GM18873 (cell line): ENCODE results near the gene AWAT1.
"Not testable (repeated sequence)": the region's sequence is repeated elsewhere in the genome, so short reads cannot be mapped to it uniquely, and the experiment has no call there.

Source experiments
- ATAC-seq: cut with Tn5 transposase; IDR thresholded peaks from one replicate; pipeline ENCODE4 v1.9.1; 2021; ENCODE audit warnings: mild to moderate bottlenecking, moderate library complexity, moderate number of reproducible peaks; ENCODE audit not compliant: unreplicated experiment, low FRiP score

AWAT1 gene

GRCh38 chrX:70257423-70258288 is 23.2 kb downstream of the AWAT1 start:
- ATAC-seq: no peak

- no peak for ATAC-seq
These were observed 25.6 kb downstream of the AWAT1 start, which contains the start of gene P2RY4 for GRCh38 chrX:70260104-70260503. P2RY4 (minus strand) TSS chrX:70260204; CDS start chrX:70259624, 580 bp downstream.

- no peak for ATAC-seq
These were observed 28.6 kb downstream of the AWAT1 start for GRCh38 chrX:70262952-70263567.

GRCh38 chrX:70264784-70265183 is 30.3 kb downstream of the AWAT1 start:
- no peak for ATAC-seq

GRCh38 chrX:70268034-70268433 is 33.6 kb downstream of the AWAT1 start, which contains the start of gene ARR3:
ARR3 (plus strand) TSS chrX:70268334; CDS start chrX:70269386, 1,052 bp downstream.
- no peak for ATAC-seq

GRCh38 chrX:70274029-70274428 is 39.6 kb downstream of the AWAT1 start:
- not testable (repeated sequence) for ATAC-seq

- ATAC-seq: no peak
These were observed 44.6 kb downstream of the AWAT1 start for GRCh38 chrX:70279081-70279480.

- no peak for ATAC-seq
These were observed 46.1 kb downstream of the AWAT1 start for GRCh38 chrX:70280573-70280972.

- no peak for ATAC-seq
These were observed 47.5 kb downstream of the AWAT1 start, which contains the start of gene RAB41 for GRCh38 chrX:70281951-70282350. RAB41 (plus strand) TSS chrX:70282172; CDS start chrX:70282218, 46 bp downstream.

GRCh38 chrX:70289168-70289792 is 54.8 kb downstream of the AWAT1 start:
- no peak for ATAC-seq
